Liver (tissue), 3 donors: ENCODE results near the gene PLA2G2F.

Source experiments
- RXRA ChIP-seq, 2 donors: IDR thresholded peaks; 2 replicates each; pipeline ENCODE4 v1.6.1; 2017 to 2018; ENCODE audit warnings: antibody characterized with exemption in 2 of 2, mild to moderate bottlenecking in 1 of 2
- TF ChIP-seq, protein P1 (sequence below): fragments of 150-350 bp; IDR thresholded peaks from 2 replicates; pipeline ENCODE4 v1.5.1; 2017; ENCODE audit warnings: improper control_type of control experiment, low read depth, low read length; ENCODE audit not compliant: missing input control
- TF ChIP-seq, protein P2 (sequence below): IDR thresholded peaks from 2 replicates; pipeline ENCODE4 v1.6.1; 2016; ENCODE audit warnings: antibody characterized with exemption, mild to moderate bottlenecking
- donor health status: healthy.
- donor health status: healthy.

DNA sequence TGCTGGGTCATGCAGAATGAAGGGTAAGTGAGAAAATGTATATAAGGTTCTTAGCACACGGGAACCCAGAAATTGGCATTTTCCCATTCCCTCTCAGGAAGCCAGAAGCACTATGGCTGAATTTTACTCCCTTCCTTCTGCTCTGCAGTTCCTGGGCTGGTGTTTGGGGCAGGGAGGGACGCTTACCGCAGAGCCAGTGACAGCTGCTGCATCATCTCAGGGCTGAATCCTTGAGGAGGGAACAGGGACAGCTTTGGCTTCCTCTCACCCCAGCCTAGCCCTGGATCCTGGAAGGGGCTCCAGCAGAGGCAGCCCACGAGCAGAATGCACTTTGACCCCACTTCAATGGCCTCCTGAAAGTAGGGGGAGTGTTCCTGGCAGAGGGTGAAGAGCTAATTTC is 31.8 kb upstream of the PLA2G2F start:
- TF ChIP-seq, protein P1, sequence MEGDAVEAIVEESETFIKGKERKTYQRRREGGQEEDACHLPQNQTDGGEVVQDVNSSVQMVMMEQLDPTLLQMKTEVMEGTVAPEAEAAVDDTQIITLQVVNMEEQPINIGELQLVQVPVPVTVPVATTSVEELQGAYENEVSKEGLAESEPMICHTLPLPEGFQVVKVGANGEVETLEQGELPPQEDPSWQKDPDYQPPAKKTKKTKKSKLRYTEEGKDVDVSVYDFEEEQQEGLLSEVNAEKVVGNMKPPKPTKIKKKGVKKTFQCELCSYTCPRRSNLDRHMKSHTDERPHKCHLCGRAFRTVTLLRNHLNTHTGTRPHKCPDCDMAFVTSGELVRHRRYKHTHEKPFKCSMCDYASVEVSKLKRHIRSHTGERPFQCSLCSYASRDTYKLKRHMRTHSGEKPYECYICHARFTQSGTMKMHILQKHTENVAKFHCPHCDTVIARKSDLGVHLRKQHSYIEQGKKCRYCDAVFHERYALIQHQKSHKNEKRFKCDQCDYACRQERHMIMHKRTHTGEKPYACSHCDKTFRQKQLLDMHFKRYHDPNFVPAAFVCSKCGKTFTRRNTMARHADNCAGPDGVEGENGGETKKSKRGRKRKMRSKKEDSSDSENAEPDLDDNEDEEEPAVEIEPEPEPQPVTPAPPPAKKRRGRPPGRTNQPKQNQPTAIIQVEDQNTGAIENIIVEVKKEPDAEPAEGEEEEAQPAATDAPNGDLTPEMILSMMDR = no peak
- no peak for TF ChIP-seq RXRA (IDR thresholded peaks at IDR 0.05)
- TF ChIP-seq, protein P2, sequence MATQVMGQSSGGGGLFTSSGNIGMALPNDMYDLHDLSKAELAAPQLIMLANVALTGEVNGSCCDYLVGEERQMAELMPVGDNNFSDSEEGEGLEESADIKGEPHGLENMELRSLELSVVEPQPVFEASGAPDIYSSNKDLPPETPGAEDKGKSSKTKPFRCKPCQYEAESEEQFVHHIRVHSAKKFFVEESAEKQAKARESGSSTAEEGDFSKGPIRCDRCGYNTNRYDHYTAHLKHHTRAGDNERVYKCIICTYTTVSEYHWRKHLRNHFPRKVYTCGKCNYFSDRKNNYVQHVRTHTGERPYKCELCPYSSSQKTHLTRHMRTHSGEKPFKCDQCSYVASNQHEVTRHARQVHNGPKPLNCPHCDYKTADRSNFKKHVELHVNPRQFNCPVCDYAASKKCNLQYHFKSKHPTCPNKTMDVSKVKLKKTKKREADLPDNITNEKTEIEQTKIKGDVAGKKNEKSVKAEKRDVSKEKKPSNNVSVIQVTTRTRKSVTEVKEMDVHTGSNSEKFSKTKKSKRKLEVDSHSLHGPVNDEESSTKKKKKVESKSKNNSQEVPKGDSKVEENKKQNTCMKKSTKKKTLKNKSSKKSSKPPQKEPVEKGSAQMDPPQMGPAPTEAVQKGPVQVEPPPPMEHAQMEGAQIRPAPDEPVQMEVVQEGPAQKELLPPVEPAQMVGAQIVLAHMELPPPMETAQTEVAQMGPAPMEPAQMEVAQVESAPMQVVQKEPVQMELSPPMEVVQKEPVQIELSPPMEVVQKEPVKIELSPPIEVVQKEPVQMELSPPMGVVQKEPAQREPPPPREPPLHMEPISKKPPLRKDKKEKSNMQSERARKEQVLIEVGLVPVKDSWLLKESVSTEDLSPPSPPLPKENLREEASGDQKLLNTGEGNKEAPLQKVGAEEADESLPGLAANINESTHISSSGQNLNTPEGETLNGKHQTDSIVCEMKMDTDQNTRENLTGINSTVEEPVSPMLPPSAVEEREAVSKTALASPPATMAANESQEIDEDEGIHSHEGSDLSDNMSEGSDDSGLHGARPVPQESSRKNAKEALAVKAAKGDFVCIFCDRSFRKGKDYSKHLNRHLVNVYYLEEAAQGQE = no peak
